ENCODE results near the gene FRMPD4. TPM values are rescaled to one million over a fixed set of nuclear protein-coding genes. Genes with fewer than 3 reads are reported as not detected.

The FRMPD4 gene
- total RNA-seq, 1 experiment from 2014 or later, result 0.24 TPM

DNA sequence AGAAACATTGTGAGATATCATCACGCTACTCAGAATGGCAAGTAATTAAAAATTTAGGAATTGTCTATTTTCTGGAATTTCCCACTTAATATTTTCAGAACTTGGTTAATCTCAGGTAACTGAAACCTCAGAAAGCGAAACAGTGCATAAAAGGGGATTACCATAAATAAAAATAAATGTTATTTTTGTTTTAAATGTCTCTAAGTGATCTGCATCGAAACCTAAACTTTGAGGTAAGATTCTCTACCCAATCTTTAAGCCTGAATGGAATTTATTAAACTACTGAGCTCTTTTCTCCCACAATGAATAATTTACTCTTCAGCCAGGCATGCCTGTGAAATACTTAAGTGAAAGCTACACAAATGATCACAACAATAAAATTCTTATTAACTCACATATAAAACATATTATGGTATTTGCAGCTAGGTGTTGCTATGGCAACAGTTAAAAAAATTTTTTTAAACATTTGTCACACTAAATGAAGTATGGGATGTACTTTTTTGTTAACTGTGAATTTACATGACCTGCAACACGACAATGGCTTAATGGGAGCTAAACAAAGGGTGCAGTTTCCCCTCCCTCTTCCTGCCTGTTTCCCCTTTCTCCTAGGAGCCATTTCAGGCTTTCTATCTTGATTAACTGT lies 432.7 kb downstream of the FRMPD4 start:
- peaks cover 5% of the 10 kb centered on the region for H3K9me3 ChIP-seq (ENCODE audit: control insufficient read depth, low read depth, low read length)

More for the DNA sequence above, 432.7 kb downstream of the FRMPD4 start:
- Histone ChIP-seq H3K18ac (ENCODE audit: insufficient read length, low read depth, low read length) (no peak overlapping the region), H4K20me1 (ENCODE audit: control insufficient read depth, insufficient read depth, insufficient read length) (no peaks in the 10 kb centered on the region), H2AK5ac (ENCODE audit: insufficient read length, low read length) (no peak overlapping the region), H4K8ac (replicated peaks; ENCODE audit: insufficient read length, low read depth, low read length) (no peak overlapping the region), H4K91ac (ENCODE audit: insufficient read length, low read depth, low read length) (no peak overlapping the region), H3K79me1 (ENCODE audit: insufficient read depth, low read depth, low read length, poor library complexity, severe bottlenecking) (no peaks in the 10 kb centered on the region), H3K23ac (ENCODE audit: insufficient read length, low read depth, low read length) (no peak overlapping the region), H3K56ac (ENCODE audit: insufficient read length, low read depth, low read length) (no peak overlapping the region), H3K9ac (ENCODE audit: extremely low read depth, insufficient read length, low read length) (no peak overlapping the region), H3T11ph (ENCODE audit: low read length) (no peak overlapping the region), H3K4me1 (ENCODE audit: insufficient read depth, low read length) (0 out of 2 replicates have a peak, but pooled peaks cover 2% of the 10 kb centered on the region), H3K79me2 (ENCODE audit: insufficient read depth, low read length) (no peaks in the 10 kb centered on the region), H2AFZ (ENCODE audit: low read length) (no peak overlapping the region), H3K23me2 (ENCODE audit: insufficient read length, low read depth, low read length, poor library complexity, severe bottlenecking) (no peaks in the 10 kb centered on the region), H3K4ac (ENCODE audit: low read depth, low read length) (no peak overlapping the region), H2BK20ac (ENCODE audit: low read depth, low read length, poor library complexity, severe bottlenecking) (no peak overlapping the region), H2BK15ac (ENCODE audit: low read depth, low read length) (no peak overlapping the region), H4K5ac (ENCODE audit: insufficient read length, low read depth, low read length) (no peak overlapping the region), H3K4me2 (ENCODE audit: insufficient read depth, insufficient read length, low read length) (no peak overlapping the region), H3K27me3 (ENCODE audit: insufficient read depth, low read length) (no peaks in the 10 kb centered on the region), H3K14ac (ENCODE audit: insufficient read depth, low read length) (no peak overlapping the region), H3K27ac (ENCODE audit: insufficient read length, low read depth, low read length) (no peak overlapping the region), H2BK5ac (ENCODE audit: insufficient read length, low read length) (no peak overlapping the region), H2BK12ac (ENCODE audit: insufficient read length, low read depth, low read length) (no peak overlapping the region), H2BK120ac (ENCODE audit: low read depth, low read length, poor library complexity, severe bottlenecking) (no peak overlapping the region)
- H3K4me1 Mint-ChIP-seq, result peaks cover 4 to 9% of the 10 kb centered on the region in 2 experiments; a peak in 3 of 4 replicates
- TF ChIP-seq, protein P1, sequence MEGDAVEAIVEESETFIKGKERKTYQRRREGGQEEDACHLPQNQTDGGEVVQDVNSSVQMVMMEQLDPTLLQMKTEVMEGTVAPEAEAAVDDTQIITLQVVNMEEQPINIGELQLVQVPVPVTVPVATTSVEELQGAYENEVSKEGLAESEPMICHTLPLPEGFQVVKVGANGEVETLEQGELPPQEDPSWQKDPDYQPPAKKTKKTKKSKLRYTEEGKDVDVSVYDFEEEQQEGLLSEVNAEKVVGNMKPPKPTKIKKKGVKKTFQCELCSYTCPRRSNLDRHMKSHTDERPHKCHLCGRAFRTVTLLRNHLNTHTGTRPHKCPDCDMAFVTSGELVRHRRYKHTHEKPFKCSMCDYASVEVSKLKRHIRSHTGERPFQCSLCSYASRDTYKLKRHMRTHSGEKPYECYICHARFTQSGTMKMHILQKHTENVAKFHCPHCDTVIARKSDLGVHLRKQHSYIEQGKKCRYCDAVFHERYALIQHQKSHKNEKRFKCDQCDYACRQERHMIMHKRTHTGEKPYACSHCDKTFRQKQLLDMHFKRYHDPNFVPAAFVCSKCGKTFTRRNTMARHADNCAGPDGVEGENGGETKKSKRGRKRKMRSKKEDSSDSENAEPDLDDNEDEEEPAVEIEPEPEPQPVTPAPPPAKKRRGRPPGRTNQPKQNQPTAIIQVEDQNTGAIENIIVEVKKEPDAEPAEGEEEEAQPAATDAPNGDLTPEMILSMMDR (conservative IDR thresholded peaks at IDR 0.05), result no peak
- no peaks in the 10 kb centered on the region for H3K27me3 Mint-ChIP-seq (ENCODE audit: low read depth)
- peaks cover 49 to 62% of the 10 kb centered on the region in 2 experiments for H3K9me3 Mint-ChIP-seq
- H3K36me3 Mint-ChIP-seq (ENCODE audit: insufficient read depth in 1 of 3, low read depth in 3 of 3), result no peaks in the 10 kb centered on the region; a peak in 1 of 7 replicates
- H3K4me3 Mint-ChIP-seq, result no peak overlapping the region
- H3K27ac Mint-ChIP-seq, result no peak overlapping the region
- DNase-seq, result no peak
- no CpG with 5 or more reads among the region's 4 CpGs for WGBS (ENCODE audit: extremely low coverage, insufficient read length, low lambda C conversion rate)

All from H9 (cell line).